OCI-LY3 (cell line): Measurements from ENCODE around the gene ZNF468.
"Not testable (repeated sequence)": the region's sequence is repeated elsewhere in the genome, so short reads cannot be mapped to it uniquely, and the experiment has no call there.

ENCODE experiments used
- CTCF ChIP-seq: fragments of 200-600, 300-600 bp; sonication (generic); IDR thresholded peaks from 2 replicates; pipeline ENCODE4 v1.5.1; 2014; ENCODE audit warnings: antibody characterized with exemption, low read length, low read depth
- EZH2phosphoT487 ChIP-seq: fragments of 200-600 bp; shearing (Covaris generic); IDR thresholded peaks from 2 replicates; pipeline ENCODE4 v1.6.1; 2018; ENCODE audit warnings: antibody characterized with exemption, mixed run types, low read depth

- TF ChIP-seq CTCF, EZH2phosphoT487: not testable (repeated sequence)
Measured at GRCh38 chr19:52856540-52857377, 660 bp downstream of the ZNF468 start.
